WI38 (cell line): ENCODE data around the gene ID3.
"Not testable (repeated sequence)": the region's sequence is repeated elsewhere in the genome, so short reads cannot be mapped to it uniquely, and the experiment has no call there.

Source experiments
- H3K4me3 ChIP-seq: 2 replicates; pipeline ENCODE4 v1.5.1; 2011; ENCODE audit warnings: low read depth, mild to moderate bottlenecking, control low read depth, low read length
- CTCF ChIP-seq: IDR thresholded peaks from 2 replicates; pipeline ENCODE4 v1.5.1; 2012; ENCODE audit warnings: low read depth, mild to moderate bottlenecking, control low read depth, low read length

ID3 gene

GRCh38 chr1:23544444-23545389 lies 14.6 kb downstream of the ID3 start:
- H3K4me3 ChIP-seq = no peak overlapping the region
- TF ChIP-seq CTCF = peak; percentile 84

- no peak for TF ChIP-seq CTCF
- H3K4me3 ChIP-seq = no peak overlapping the region
These were observed 15.4 kb downstream of the ID3 start for GRCh38 chr1:23543707-23544443.

- H3K4me3 ChIP-seq = not testable (repeated sequence)
These were observed 16.4 kb downstream of the ID3 start for GRCh38 chr1:23542940-23543339.

- peak; percentile 91 for TF ChIP-seq CTCF
- H3K4me3 ChIP-seq = no peak overlapping the region
These were observed 19.5 kb downstream of the ID3 start for GRCh38 chr1:23539698-23540266.

DNA sequence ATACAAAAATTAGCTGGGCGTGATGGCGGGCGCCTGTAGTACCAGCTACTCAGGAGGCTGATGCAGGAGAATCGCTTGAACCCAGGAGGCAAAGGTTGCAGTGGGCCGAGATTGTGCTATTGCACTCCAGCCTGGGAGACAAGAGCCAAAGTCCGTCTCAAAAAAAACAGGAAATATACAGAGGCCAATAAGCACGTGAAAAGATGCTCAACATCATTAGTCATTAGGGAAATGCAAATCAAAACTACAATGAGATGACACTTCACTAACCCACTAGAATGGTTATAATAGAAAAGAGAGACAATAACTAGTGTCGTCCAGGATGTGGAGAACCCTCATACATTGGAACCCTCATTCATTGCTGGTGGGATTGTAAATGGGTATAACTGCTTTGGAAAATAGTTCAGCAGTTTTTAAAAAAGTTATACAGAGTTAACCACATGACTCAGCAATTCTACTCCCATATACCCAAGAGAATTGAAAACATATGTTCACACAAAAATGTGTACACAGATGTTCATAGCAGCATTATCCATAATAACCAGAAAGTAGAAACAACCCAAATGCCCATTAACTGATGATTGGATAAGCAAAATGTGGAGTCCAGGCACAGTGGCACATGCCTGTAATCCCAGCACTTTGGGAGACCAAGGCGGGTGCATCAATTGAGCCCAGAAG lies 21.9 kb downstream of the ID3 start:
- H3K4me3 ChIP-seq = no peak overlapping the region
- TF ChIP-seq CTCF = no peak

GRCh38 chr1:23533246-23534023 lies 25.9 kb downstream of the ID3 start:
- TF ChIP-seq CTCF = no peak
- H3K4me3 ChIP-seq = no peak overlapping the region

DNA sequence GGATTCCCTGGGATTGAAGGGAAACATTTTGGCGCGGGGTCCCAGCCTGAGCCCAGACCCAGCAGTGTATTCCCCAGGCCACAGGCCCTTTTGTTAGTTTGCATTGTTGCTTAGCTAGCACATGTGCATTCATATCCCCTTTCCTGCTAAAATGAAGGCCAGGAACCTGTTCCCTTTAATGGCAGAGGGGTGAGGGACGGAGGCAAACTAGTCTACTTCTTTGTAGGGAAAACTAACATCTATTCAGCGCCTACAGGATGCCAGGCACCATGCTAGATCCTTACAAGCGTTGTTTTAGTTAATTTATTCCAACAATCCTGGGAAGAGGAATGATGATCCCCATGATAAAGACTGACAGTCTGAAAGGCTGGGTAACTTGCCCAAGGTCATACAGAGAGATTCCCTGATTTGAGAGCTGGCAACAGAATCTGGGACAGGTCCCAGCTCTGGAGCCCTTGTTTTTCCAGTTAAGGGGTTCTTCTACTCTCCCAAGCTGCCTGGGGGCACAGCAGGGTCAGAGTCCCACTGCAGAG lies 27.7 kb downstream of the ID3 start:
- no peak for TF ChIP-seq CTCF

More for the DNA sequence above, 27.7 kb downstream of the ID3 start:
- peak overlapping the region; percentile 46 for H3K4me3 ChIP-seq
